CD4-positive, alpha-beta T cell treated with Interleukin-4 for 1 hour (primary cell): ENCODE data around the gene LMO1.

Experiments
- DNase-seq, 2 donors: peaks; one replicate each; pipeline ENCODE4 v3.0.0-alpha.2; 2020 to 2022

The LMO1 gene

GRCh38 chr11:8288166-8288772 is 24.6 kb upstream of the LMO1 start:
- DNase-seq, result no peak

- DNase-seq, result no peak
Measured at GRCh38 chr11:8287703-8288102, 24.0 kb upstream of the LMO1 start.

GRCh38 chr11:8287297-8287696 is 23.6 kb upstream of the LMO1 start:
- no peak for DNase-seq

GRCh38 chr11:8286886-8287285 is 23.2 kb upstream of the LMO1 start:
- no peak for DNase-seq

DNA sequence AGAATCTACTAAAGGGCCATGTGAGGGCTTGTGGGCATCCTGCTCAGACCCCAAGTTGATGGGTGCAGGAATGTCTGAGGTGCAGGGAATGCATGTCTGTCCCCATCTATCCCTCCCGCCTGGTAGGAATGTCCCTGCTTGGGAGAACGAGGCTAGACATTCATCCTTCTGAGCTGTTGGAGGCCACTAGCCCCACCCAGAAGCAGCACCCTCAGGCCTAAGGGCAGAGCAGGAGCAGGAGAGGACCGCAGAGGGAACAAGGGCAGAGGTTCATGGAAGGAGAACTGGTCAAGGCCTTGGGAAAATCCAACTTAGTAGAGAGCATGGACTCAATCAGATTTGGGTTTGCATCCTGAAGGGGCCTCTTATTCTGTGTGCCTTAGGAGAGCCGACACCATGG is 22.1 kb upstream of the LMO1 start:
- DNase-seq, result no peak

DNA sequence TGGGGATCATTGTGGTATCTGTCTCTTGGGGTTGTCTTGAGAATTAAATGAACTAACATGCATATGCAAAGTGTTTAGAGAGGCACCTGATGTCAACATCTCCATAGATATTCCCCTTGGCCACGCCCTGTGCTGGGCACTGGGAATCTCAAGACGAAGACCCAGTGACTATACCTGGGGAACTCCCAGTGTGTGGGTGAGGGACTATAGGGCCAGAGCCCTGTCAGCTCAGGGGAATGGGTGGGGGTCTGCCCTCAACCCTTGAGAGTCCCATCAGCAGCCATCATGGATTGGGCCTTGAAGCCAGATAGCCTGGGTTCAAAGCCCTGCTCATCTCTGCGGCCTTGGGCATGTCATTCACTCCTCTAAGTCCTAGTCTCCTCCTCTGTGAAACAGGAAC is 21.6 kb upstream of the LMO1 start:
- no peak for DNase-seq

DNA sequence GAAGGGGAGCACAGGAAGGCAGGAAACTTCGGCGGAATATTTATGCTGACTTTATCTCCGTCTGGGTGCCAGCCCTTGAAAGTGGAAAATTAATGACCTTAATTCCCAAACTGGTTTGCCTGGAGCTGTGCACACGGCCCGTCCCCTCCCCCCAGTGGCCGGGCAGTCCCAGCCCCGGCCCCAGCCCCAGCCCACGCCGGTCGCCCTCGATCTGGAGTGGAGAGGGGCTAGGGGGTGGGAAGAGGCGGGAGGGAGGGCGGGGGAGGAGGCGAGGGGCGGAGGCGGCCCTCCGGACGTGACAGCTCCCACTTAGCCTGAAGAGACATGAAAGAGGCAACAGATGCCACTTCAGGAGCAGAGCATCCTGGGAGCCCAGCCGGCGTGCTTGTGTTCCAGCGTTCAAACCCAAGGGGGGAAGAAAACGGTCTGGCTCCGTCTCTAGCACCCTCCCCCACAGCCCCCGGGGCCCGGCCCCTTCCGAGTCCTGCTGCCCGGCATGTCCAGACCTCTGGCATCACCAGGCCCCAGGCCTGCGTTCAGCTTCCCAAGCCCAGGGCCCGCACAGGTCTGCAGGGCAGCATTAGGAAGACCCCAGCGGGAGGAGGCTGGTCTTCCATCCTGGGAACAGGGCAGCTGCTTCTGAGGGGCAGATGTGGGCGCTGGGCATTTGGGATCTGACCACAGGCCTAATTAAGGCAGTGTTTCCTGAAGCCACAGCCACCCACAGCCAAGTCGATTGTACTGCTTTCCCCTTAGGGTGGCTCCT is 20.0 kb upstream of the LMO1 start:
- no peak for DNase-seq

DNA sequence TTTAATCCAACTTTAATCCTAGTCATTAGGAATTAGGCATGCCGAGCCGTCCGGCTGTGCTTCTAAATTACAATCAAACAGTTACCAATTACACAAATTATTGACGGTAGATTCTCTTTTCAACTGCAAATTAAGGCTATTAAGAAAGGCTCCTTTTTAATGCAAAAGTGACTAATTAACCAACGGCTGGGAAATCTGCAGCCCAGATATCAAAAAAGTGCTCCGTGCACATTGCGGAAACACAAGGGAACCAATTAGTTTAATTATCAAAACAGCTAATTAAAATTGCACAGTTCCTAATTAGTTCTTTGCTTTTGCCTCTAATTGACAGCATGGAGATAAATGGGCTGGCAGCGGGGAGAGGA is 19.4 kb upstream of the LMO1 start:
- no peak for DNase-seq

GRCh38 chr11:8282631-8283030 is 19.0 kb upstream of the LMO1 start:
- no peak for DNase-seq

DNA sequence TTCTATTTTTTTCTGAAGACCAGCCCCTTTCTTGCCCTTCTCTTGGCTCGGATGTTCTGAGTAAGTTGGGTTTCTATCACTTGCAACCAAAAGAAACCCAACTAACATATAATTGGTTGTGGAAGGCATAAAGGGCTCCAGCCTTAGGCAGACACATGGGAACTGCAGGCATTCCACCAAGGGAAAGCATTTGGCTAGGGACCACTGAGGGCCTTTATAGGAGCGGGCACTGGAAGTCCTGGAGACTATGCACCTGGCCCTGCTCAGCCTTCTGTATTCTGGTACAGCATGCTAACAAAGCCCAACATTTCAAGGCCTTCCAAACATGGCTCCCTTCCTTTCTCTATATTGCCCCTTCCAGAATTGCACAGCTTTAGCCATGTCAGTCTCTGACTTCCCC is 17.6 kb upstream of the LMO1 start:
- no peak for DNase-seq

- no peak for DNase-seq
Measured at GRCh38 chr11:8277691-8278090, 14.0 kb upstream of the LMO1 start.

GRCh38 chr11:8276528-8276927 is 12.8 kb upstream of the LMO1 start:
- no peak for DNase-seq

DNA sequence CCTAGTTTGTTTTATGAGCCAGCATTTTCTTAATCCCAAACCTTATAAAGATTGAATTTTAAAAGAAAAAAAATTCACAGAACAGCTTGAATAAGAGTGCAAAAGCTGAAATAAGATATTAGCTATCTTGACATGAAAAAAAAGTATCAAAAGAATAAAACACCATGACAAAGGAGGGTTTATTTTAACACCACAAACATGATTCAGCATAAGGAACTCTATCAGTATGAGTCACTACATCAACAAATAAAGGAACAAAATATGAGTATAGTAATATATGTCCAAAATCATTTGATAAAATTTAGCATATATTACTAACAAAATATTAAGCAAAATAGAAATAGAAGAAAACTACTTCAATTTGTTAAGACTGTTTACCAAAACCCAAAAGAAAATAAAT is 9.6 kb upstream of the LMO1 start:
- no peak for DNase-seq

GRCh38 chr11:8271106-8271886 is 7.6 kb upstream of the LMO1 start:
- no peak for DNase-seq

DNA sequence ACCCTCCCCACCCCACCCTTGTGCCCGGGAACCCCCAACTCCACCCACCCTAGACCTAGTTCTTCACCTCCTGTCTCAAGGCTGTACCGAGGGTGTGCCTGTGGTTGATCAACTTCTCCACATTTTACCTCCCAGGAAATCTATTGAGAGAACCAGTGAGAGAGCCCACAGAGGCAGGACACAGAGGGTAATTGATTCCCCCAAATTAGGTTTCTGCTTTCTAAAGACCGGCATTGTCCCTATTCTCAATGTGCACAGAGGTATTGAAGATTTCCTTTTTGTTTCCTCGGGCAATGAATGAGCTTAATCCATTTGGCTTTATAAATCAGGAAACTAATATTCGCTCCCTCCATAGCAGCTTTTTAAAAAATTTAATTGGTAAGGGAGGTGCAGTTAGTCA is 6.0 kb upstream of the LMO1 start:
- no peak for DNase-seq

- no peak for DNase-seq
Measured at GRCh38 chr11:8268530-8269400, 5.1 kb upstream of the LMO1 start.

- DNase-seq, result no peak
Measured at GRCh38 chr11:8267831-8268529, 4.3 kb upstream of the LMO1 start.

DNA sequence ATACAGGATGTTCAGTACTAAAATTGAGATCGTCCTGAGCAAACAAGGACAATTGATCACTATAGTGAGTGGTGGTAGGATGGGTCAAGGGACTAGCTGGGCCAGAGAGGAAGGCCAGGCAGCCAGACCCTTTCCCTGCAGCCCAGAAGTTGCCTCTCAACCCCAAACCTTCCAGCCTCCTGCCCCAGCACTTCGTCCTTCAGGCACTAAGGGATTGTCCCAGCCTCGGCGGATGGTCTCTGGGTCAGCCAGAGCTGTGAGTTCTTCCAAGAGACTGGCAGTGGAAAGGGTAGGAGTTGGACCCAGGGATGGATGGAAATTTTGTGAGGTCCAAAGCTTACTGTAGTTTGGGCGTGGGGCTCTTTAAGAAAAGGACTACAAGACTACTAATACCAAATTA is 3.6 kb upstream of the LMO1 start:
- DNase-seq, result no peak

GRCh38 chr11:8266246-8267241 is 2.9 kb upstream of the LMO1 start:
- DNase-seq, result no peak

DNA sequence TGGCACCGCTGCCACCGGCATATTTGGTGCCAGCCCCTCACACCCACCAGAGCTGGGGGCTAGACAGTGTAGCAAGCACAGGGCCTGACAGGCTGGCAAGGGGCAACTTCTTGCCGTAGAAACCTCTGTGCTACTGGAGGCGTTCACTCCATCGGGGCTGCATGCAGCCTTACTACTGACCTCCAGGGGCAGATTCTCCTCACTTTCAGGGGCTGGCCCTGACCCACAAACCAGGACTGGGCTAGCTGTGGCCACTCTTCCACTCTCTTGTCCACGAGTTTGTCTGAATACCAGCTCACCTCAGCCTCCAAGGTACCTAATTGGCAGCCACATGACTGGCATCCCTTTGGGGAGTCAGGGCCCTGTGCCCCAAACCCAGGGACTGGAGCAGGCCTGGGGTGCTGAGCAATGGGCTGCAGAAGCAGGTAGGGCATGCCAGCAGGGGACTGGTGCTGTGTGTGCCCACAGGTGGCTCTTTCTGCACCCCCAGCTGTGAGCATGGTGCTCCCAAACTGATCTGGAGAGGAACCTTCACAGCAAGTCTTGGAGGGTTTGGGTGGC is 2.1 kb upstream of the LMO1 start:
- DNase-seq, result no peak
